RPMI7951 (cell line): ENCODE results near the gene COL19A1. TPM values are rescaled to one million over a fixed set of nuclear protein-coding genes. Genes with fewer than 3 reads are reported as not detected.

ENCODE experiments used
- DNase-seq: peaks from one replicate; pipeline ENCODE4 v3.0.0-alpha.2; 2012; ENCODE audit warnings: low read depth
- total RNA-seq: library from RNA; depleted of rRNA; stranded (reverse); fragments of >200 nt; shearing (Covaris generic); gene quantifications from 2 replicates; pipeline ENCODE4 v1.2.3, GENCODE V29; 2014; rRNA removed

Gene COL19A1
- total RNA-seq, 1 experiment from 2014 or later = 0.12 TPM

DNA sequence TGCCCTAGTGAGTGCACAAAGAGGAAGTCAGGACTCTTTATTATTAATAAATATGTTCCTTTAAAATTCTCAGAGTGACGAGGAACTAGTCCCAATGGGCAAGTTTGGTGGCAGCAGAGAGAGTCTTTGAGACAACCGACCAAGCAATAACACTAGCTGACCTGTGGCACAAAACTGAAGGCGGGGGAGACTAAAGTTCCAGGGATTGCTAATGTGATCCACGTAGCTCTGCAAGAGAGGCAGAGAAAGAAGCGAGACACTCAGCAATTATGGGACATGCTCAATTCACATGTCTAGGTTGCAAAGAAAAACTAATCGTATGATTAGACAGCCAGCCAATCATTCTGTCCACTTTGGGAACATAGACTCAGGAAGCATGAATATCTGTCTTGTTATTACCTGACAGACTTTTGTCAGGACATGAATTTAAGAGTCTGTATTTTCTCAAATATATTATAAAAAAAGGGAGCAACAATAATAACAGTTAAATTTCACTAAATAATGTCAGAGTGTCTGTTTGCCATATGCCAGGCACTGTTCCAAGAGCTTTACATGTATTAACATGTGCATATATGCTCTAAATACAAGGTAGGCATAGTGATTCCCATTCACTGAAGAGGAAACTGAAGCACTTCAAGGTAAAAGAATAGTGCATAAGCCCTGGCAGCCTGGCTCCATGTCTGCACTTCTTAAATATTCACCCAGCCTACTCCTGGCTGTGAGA, 355.5 kb downstream of the COL19A1 start:
- no peak for DNase-seq

DNA sequence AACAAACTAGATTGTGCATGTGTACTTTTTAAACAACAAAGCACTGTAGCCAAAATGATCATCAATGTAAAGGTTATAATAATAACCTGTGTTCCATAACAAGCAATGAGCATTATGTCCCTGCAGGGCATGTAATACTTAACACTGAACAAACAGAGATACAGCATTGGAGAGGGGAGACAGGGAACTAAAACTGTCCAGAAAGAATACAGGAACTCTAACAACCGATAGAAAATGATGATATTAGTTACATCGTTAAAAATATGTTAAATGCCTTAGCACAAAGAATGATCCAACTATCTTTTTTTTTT, 356.0 kb downstream of the COL19A1 start:
- no peak for DNase-seq

DNA sequence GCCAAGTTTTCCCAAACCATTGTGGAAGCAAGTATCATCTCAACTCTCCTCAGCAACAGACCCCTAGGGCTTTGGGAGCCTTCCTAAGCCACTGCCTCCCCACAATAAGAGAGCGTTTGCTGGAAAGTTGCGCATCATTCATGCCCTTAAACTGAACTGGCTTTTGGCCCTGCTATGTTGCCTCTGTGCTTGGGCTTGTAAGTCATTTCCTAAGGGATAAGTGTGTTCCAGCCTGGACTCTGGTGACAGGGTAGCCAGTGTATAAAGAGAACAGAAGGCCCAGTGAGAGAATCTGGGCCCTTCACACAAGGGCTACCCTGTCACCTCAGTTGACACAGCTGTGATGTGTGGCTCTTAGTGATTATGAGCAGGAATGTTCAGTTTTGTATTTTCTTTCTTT, 358.7 kb downstream of the COL19A1 start:
- DNase-seq = peak; percentile 19

- DNase-seq = no peak
Observed at GRCh38 chr6:70231311-70231710, 365.0 kb downstream of the COL19A1 start.

DNA sequence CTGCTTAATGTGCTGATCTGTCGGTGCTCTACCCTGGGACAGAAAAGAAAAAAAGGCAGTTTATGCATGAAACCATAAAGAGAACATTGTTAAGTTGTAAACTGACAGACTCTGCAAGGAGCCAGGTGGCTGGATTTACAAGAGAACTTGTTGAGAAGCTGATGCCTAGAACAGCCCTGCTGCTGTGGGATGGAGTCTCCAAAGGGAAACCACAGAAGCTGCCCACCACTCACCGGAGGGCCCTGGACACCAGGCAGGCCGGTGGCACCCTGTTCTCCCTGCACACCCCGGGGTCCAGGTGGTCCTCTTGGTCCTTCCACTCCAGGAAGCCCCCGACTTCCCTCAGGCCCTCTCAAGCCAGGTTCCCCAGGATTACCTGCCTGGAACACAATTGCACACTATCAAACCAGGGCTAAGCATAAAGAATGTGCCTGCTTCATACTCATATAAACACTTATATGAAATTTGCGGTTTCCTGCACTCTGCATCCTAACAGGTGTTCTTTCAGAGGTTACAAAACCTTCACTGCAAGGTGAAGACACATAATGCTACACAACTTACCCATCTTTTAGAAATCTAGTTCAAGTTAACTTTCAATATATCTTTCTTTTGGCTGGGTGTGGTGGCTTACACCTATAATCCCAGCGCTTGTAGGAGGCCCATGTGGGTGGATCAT, 368.3 kb downstream of the COL19A1 start:
- DNase-seq = no peak

- no peak for DNase-seq
Observed at GRCh38 chr6:70236343-70236742, 370.0 kb downstream of the COL19A1 start.

DNA sequence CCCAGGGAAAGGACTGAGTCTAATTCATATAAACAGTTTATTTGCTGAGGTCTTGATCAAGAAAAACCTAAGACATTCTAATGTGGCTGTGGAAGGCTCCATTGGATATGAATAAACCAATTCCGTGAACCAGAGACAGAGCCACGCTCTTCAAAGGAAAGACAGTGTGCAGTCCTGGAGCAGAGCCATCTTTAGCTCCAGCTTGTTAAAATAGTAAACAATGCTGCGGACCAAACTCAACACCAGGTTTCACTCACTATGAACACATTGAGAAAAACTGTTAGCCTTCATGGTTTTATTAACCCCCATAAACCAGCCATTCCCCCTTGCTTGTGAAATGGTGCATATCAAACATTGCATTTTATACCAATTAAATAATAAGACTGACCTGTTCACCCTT, 374.7 kb downstream of the COL19A1 start:
- DNase-seq = no peak

DNA sequence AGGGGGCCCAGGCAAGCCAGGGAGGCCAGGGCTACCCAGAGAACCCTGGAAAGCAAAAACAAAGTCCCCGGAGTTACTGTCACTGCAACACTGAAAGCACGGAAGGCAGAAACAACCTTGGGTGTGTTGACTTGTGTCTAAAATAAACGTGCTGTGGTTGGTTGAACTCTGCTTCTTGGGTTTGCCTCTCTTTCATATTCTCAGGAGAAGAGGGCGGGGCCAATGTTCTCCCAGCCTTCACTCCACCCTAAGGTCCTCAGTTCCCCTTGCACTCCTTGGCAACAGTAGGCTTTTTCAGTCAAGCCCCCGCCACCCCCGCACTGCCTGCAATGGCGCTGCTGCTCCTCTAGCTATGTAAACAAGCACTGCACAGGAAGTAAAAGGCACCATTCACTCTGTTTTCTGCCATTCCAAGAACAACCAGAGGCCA, 375.6 kb downstream of the COL19A1 start:
- DNase-seq = no peak

- DNase-seq = no peak
Observed at GRCh38 chr6:70246118-70246517, 379.8 kb downstream of the COL19A1 start.

DNA sequence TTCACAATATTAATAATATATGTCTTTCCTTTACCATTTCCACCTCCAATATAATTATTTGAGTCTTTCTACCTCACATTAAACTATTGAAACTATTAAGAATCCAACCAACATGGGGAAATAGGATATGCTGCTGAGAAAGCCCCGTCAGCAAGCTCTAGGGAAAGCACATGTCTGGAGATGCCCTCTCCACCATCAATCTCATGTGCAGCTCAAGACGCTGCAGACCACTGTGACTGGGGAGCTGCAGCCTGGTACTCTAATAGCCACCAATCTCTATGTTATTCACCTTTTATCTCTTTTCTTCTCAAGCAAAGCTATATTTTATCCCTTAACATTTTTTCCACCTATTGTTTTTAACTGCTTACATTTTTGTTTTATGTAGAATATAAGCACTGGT, 386.2 kb downstream of the COL19A1 start:
- no peak for DNase-seq

GRCh38 chr6:70253923-70254322, 387.6 kb downstream of the COL19A1 start:
- no peak for DNase-seq

DNA sequence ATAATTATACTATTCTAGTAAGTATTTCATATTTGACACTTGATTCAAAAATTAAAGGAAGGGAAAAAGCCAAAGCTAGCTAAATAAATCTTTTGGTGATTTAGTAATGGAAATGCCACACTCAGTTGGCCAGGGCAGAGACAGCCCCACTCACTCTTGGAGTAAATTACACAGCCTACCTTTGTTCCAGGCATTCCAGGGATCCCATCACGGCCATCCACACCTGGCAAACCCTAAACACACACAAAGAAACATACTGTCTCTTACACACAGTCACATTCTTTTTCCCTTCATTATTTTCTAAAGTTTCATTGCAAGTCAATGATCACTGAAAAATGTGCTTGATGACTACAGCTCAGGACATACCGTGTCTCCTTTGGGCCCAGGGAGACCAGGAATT, 388.4 kb downstream of the COL19A1 start:
- no peak for DNase-seq

GRCh38 chr6:70257768-70258273, 391.5 kb downstream of the COL19A1 start:
- no peak for DNase-seq

- no peak for DNase-seq
Observed at GRCh38 chr6:70258483-70258882, 392.1 kb downstream of the COL19A1 start.

Other genes starting within 250 kb of the COL19A1 start
- 22.5 and 30.2 TPM in 2 replicates for gene LMBRD1, start 69.5 kb upstream of the COL19A1 start, total RNA-seq